GM21447 (cell line): Measurements from ENCODE around the gene SKIDA1.
A peak's percentile ranks its signal among the peaks of the same experiment; 100 is the strongest.

ENCODE experiments used
- ATAC-seq: cut with Tn5 transposase; IDR thresholded peaks from one replicate; pipeline ENCODE4 v1.9.1; 2021; ENCODE audit not compliant: unreplicated experiment

The SKIDA1 gene

GRCh38 chr10:21517134-21518031 lies 8.1 kb downstream of the SKIDA1 start:
- ATAC-seq: peak; percentile 55

- ATAC-seq: peak; percentile 61
These were observed 9.0 kb downstream of the SKIDA1 start for GRCh38 chr10:21516242-21517131.

GRCh38 chr10:21515361-21516241 lies 9.9 kb downstream of the SKIDA1 start:
- no peak for ATAC-seq

- no peak for ATAC-seq
These were observed 10.6 kb downstream of the SKIDA1 start for GRCh38 chr10:21514818-21515351.

GRCh38 chr10:21514129-21514817 lies 11.2 kb downstream of the SKIDA1 start:
- no peak for ATAC-seq

- ATAC-seq: no peak
These were observed 12.1 kb downstream of the SKIDA1 start for GRCh38 chr10:21513405-21513788.

- no peak for ATAC-seq
These were observed 12.7 kb downstream of the SKIDA1 start for GRCh38 chr10:21512573-21513404.

- no peak for ATAC-seq
These were observed 13.4 kb downstream of the SKIDA1 start for GRCh38 chr10:21511946-21512572.

GRCh38 chr10:21511095-21511570 lies 14.3 kb downstream of the SKIDA1 start:
- no peak for ATAC-seq

GRCh38 chr10:21510241-21511094 lies 15.0 kb downstream of the SKIDA1 start:
- no peak for ATAC-seq

GRCh38 chr10:21509341-21510240 lies 15.9 kb downstream of the SKIDA1 start:
- ATAC-seq: no peak

- ATAC-seq: no peak
These were observed 16.7 kb downstream of the SKIDA1 start for GRCh38 chr10:21508706-21509331.

- ATAC-seq: no peak
These were observed 18.3 kb downstream of the SKIDA1 start for GRCh38 chr10:21507150-21507549.

GRCh38 chr10:21506351-21506750 lies 19.1 kb downstream of the SKIDA1 start:
- ATAC-seq: no peak

- no peak for ATAC-seq
These were observed 19.7 kb downstream of the SKIDA1 start for GRCh38 chr10:21505711-21506278.

GRCh38 chr10:21503542-21503941 lies 21.9 kb downstream of the SKIDA1 start:
- ATAC-seq: no peak
